OCI-LY1 (cell line): ENCODE measurements around the gene GRID2.

ENCODE experiments used
- H2AFZ ChIP-seq: fragments of 200-600 bp; sonication (generic), shearing (Covaris generic); 2 replicates; pipeline ENCODE4 v1.6.0; 2014; ENCODE audit warnings: antibody characterized with exemption, mild to moderate bottlenecking, low read length
- H3F3A ChIP-seq: fragments of 200-600 bp; sonication (generic), shearing (Covaris generic); 2 replicates; pipeline ENCODE4 v1.6.0; 2014; ENCODE audit warnings: mild to moderate bottlenecking, antibody characterized with exemption, low read length, moderate library complexity; ENCODE audit not compliant: insufficient read depth
- H3K27ac ChIP-seq: fragments of 200-600 bp; sonication (generic); 2 replicates; pipeline ENCODE4 v1.5.1; 2014; ENCODE audit warnings: low read length, mixed run types, mild to moderate bottlenecking, low read depth; ENCODE audit not compliant: poor library complexity, severe bottlenecking
- H3K27me3 ChIP-seq: fragments of 200-600 bp; sonication (generic); 2 replicates; pipeline ENCODE4 v1.6.0; 2014; ENCODE audit warnings: antibody characterized with exemption, mild to moderate bottlenecking, low read length, moderate library complexity; ENCODE audit not compliant: insufficient read depth
- H3K36me3 ChIP-seq: fragments of 200-600 bp; sonication (generic); 2 replicates; pipeline ENCODE4 v1.6.1; 2014; ENCODE audit warnings: mild to moderate bottlenecking, antibody characterized with exemption, low read length, moderate library complexity, mixed read lengths; ENCODE audit not compliant: insufficient read depth
- H3K4me1 ChIP-seq: fragments of 200-600 bp; sonication (generic); 2 replicates; pipeline ENCODE4 v1.5.1; 2014; ENCODE audit warnings: mild to moderate bottlenecking, low read length, moderate library complexity; ENCODE audit not compliant: insufficient read depth, severe bottlenecking
- H3K4me2 ChIP-seq: fragments of 200-600 bp; sonication (generic), shearing (Covaris generic); 2 replicates; pipeline ENCODE4 v1.6.1; 2014; ENCODE audit warnings: low read length
- H3K4me3 ChIP-seq: fragments of 200-600 bp; sonication (generic); 2 replicates; pipeline ENCODE4 v1.5.1; 2014; ENCODE audit warnings: low read length, low read depth, mild to moderate bottlenecking, mixed read lengths; ENCODE audit not compliant: poor library complexity, severe bottlenecking
- H3K79me2 ChIP-seq: fragments of 200-600 bp; shearing (Covaris generic); 2 replicates; pipeline ENCODE4 v1.6.1; 2016; ENCODE audit warnings: mixed run types, low read length, mixed read lengths; ENCODE audit not compliant: insufficient read depth
- H3K9ac ChIP-seq: fragments of 200-600 bp; sonication (generic), shearing (Covaris generic); 2 replicates; pipeline ENCODE4 v1.6.1; 2014; ENCODE audit warnings: mild to moderate bottlenecking, low read length, mixed read lengths
- H3K9me2 ChIP-seq: fragments of 200-600 bp; sonication (generic), shearing (Covaris generic); 2 replicates; pipeline ENCODE4 v1.6.1; 2014; ENCODE audit warnings: low read depth, mild to moderate bottlenecking, low read length, mixed read lengths
- H3K9me3 ChIP-seq: fragments of 200-600 bp; shearing (Covaris generic); 2 replicates; pipeline ENCODE4 v1.6.1; 2014; ENCODE audit warnings: low read length, mixed read lengths
- H4K20me1 ChIP-seq: fragments of 200-600 bp; sonication (generic), shearing (Covaris generic); 2 replicates; pipeline ENCODE4 v1.6.0; 2016; ENCODE audit warnings: mild to moderate bottlenecking, low read length; ENCODE audit not compliant: insufficient read depth
- EZH2 ChIP-seq: fragments of 200-600 bp; sonication (generic), shearing (Covaris generic); IDR thresholded peaks from 2 replicates; pipeline ENCODE4 v1.8.0; 2017; ENCODE audit warnings: borderline replicate concordance, mixed run types, mild to moderate bottlenecking, antibody characterized with exemption, low read length, moderate library complexity, mixed read lengths
- TF ChIP-seq, protein P1 (sequence below): fragments of 200-600 bp; sonication (generic), shearing (Covaris generic); IDR thresholded peaks from 2 replicates; pipeline ENCODE4 v1.5.1; 2017; ENCODE audit warnings: mild to moderate bottlenecking, antibody characterized with exemption, low read length, moderate library complexity, mixed read lengths

GRID2 gene

DNA sequence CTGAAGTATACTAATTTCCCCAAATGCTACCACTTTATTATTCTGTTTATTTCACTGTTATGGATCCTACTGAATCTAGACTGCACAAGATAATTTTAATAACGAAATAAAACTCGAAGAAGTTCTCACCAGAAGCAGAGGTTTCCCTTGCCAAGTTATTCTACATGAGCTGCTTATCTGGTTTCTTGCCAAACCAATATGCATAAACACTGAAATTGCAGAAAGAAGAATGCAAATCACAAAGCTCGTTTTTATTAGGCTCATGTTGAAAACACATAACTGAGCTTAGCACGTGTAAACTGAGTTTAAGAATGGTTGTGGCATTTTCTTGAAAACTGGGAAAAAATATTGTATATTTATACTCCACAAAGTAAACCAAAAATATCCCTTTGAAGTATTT, 35.9 kb downstream of the GRID2 start:
- no peaks in the 10 kb centered on the region for H3K4me1 ChIP-seq
- H3K9ac ChIP-seq = no peak overlapping the region
- no peaks in the 10 kb centered on the region for H3K9me3 ChIP-seq
- H2AFZ ChIP-seq = no peak overlapping the region
- H3K79me2 ChIP-seq = no peaks in the 10 kb centered on the region
- no peaks in the 10 kb centered on the region for H3K9me2 ChIP-seq
- no peak overlapping the region for H3K27ac ChIP-seq
- H3K4me3 ChIP-seq = no peak overlapping the region
- no peaks in the 10 kb centered on the region for H4K20me1 ChIP-seq
- H3K4me2 ChIP-seq = no peak overlapping the region
- H3K27me3 ChIP-seq = no peaks in the 10 kb centered on the region
- no peaks in the 10 kb centered on the region for H3F3A ChIP-seq
- no peaks in the 10 kb centered on the region for H3K36me3 ChIP-seq
- TF ChIP-seq, protein P1, sequence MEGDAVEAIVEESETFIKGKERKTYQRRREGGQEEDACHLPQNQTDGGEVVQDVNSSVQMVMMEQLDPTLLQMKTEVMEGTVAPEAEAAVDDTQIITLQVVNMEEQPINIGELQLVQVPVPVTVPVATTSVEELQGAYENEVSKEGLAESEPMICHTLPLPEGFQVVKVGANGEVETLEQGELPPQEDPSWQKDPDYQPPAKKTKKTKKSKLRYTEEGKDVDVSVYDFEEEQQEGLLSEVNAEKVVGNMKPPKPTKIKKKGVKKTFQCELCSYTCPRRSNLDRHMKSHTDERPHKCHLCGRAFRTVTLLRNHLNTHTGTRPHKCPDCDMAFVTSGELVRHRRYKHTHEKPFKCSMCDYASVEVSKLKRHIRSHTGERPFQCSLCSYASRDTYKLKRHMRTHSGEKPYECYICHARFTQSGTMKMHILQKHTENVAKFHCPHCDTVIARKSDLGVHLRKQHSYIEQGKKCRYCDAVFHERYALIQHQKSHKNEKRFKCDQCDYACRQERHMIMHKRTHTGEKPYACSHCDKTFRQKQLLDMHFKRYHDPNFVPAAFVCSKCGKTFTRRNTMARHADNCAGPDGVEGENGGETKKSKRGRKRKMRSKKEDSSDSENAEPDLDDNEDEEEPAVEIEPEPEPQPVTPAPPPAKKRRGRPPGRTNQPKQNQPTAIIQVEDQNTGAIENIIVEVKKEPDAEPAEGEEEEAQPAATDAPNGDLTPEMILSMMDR = no peak
- TF ChIP-seq EZH2 = no peak

DNA sequence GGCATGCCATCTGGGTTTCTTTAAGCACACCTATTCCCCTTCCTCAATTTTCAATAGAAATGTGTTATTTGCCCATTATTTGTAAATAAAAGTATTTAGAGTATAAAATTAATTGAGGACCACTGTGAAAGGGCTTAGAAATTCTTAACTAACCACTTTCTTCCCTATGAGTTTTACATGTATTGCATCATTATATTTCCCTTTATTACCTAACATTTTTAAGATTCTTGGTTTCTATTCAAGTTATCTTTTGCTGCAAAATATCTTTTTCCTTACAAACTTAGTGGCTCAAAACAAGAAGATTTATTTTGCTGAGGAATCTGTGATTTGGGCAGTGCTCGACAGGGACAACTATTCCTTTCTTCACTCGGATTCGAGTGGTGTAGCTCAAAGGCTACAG, 40.5 kb downstream of the GRID2 start:
- Histone ChIP-seq H3K4me2 (no peak overlapping the region), H3K9me2 (no peaks in the 10 kb centered on the region), H3K36me3 (no peaks in the 10 kb centered on the region), H3K4me1 (no peaks in the 10 kb centered on the region), H3K9ac (no peak overlapping the region), H3K9me3 (no peaks in the 10 kb centered on the region), H3K79me2 (no peaks in the 10 kb centered on the region), H3K27ac (no peak overlapping the region), H3F3A (no peaks in the 10 kb centered on the region), H4K20me1 (no peaks in the 10 kb centered on the region), H3K4me3 (no peak overlapping the region), H3K27me3 (no peaks in the 10 kb centered on the region), H2AFZ (no peak overlapping the region)
- TF ChIP-seq, protein P1 = no peak
- no peak for TF ChIP-seq EZH2

DNA sequence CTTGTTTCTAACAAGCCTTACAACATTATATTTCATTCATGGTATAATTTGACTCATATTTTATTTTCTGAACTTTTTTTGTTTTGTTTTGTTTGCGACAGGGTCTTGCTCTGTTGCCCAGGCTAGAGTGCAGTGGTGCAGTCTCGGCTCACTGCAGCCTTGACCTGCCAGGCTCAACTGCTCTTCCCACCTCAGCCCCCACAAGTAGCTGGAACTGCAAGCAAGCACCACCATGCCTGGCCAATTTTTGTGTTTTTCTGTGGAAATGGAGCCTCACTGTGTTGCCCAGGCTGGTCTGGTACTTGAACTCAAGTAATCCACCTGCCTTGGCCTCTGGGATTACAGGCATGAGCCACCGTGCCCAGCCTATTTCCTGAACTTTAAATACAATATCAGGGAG, 42.5 kb downstream of the GRID2 start:
- no peak for TF ChIP-seq EZH2
- TF ChIP-seq, protein P1 = no peak
- Histone ChIP-seq H3K36me3 (no peaks in the 10 kb centered on the region), H3K79me2 (no peaks in the 10 kb centered on the region), H3F3A (no peaks in the 10 kb centered on the region), H3K9ac (no peak overlapping the region), H3K27me3 (no peaks in the 10 kb centered on the region), H3K4me3 (no peak overlapping the region), H3K4me2 (no peak overlapping the region), H4K20me1 (no peaks in the 10 kb centered on the region), H3K27ac (no peak overlapping the region), H3K9me3 (no peaks in the 10 kb centered on the region), H3K4me1 (no peaks in the 10 kb centered on the region), H2AFZ (no peak overlapping the region), H3K9me2 (no peaks in the 10 kb centered on the region)
